Type B pancreatic cell (in vitro differentiated cells): ENCODE measurements around the gene TREML4. TPM values are rescaled to one million over a fixed set of nuclear protein-coding genes. Genes with fewer than 3 reads are reported as not detected.
"Not testable (repeated sequence)": the region's sequence is repeated elsewhere in the genome, so short reads cannot be mapped to it uniquely, and the experiment has no call there.

Experiments
- DNase-seq: peaks from one replicate; pipeline ENCODE4 v3.0.0; 2021; ENCODE audit warnings: mixed read lengths; ENCODE audit not compliant: unreplicated experiment; ENCODE audit errors: extremely low spot score
- H3K27ac Mint-ChIP-seq: 2 replicates; pipeline ENCODE4 v1.8.0; 2021; ENCODE audit warnings: mild to moderate bottlenecking, mixed read lengths
- H3K27me3 Mint-ChIP-seq: 2 replicates; pipeline ENCODE4 v1.8.0; 2021; ENCODE audit warnings: mixed read lengths
- H3K36me3 Mint-ChIP-seq: 2 replicates; pipeline ENCODE4 v1.8.0; 2021; ENCODE audit warnings: mixed read lengths
- H3K4me1 Mint-ChIP-seq: one replicate; pipeline ENCODE4 v1.8.0; 2021; ENCODE audit warnings: mixed read lengths; ENCODE audit not compliant: unreplicated experiment
- H3K4me3 Mint-ChIP-seq: 2 replicates; pipeline ENCODE4 v1.8.0; 2021; ENCODE audit warnings: mild to moderate bottlenecking, mixed read lengths
- H3K9me3 Mint-ChIP-seq: 2 replicates; pipeline ENCODE4 v1.8.0; 2021; ENCODE audit warnings: mixed read lengths
- total RNA-seq: library from RNA; stranded (reverse); gene quantifications from 2 replicates; pipeline ENCODE4 v1.2.1, GENCODE V29; 2021; ENCODE audit warnings: low replicate concordance
- TF ChIP-seq, protein P1 (sequence below): fragments of 200-600 bp; sonication (generic); conservative IDR thresholded peaks from 2 replicates; pipeline ENCODE4 v1.5.0; 2021; ENCODE audit warnings: antibody characterized with exemption, mild to moderate bottlenecking

The TREML4 gene
- total RNA-seq, 1 donor from 2014 or later, result not detected

GRCh38 chr6:41186031-41186562, 42.1 kb upstream of the TREML4 start:
- H3K27me3 Mint-ChIP-seq, result peaks cover 16% of the 10 kb centered on the region
- DNase-seq, result no peak
- TF ChIP-seq, protein P1, sequence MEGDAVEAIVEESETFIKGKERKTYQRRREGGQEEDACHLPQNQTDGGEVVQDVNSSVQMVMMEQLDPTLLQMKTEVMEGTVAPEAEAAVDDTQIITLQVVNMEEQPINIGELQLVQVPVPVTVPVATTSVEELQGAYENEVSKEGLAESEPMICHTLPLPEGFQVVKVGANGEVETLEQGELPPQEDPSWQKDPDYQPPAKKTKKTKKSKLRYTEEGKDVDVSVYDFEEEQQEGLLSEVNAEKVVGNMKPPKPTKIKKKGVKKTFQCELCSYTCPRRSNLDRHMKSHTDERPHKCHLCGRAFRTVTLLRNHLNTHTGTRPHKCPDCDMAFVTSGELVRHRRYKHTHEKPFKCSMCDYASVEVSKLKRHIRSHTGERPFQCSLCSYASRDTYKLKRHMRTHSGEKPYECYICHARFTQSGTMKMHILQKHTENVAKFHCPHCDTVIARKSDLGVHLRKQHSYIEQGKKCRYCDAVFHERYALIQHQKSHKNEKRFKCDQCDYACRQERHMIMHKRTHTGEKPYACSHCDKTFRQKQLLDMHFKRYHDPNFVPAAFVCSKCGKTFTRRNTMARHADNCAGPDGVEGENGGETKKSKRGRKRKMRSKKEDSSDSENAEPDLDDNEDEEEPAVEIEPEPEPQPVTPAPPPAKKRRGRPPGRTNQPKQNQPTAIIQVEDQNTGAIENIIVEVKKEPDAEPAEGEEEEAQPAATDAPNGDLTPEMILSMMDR, result no peak

DNA sequence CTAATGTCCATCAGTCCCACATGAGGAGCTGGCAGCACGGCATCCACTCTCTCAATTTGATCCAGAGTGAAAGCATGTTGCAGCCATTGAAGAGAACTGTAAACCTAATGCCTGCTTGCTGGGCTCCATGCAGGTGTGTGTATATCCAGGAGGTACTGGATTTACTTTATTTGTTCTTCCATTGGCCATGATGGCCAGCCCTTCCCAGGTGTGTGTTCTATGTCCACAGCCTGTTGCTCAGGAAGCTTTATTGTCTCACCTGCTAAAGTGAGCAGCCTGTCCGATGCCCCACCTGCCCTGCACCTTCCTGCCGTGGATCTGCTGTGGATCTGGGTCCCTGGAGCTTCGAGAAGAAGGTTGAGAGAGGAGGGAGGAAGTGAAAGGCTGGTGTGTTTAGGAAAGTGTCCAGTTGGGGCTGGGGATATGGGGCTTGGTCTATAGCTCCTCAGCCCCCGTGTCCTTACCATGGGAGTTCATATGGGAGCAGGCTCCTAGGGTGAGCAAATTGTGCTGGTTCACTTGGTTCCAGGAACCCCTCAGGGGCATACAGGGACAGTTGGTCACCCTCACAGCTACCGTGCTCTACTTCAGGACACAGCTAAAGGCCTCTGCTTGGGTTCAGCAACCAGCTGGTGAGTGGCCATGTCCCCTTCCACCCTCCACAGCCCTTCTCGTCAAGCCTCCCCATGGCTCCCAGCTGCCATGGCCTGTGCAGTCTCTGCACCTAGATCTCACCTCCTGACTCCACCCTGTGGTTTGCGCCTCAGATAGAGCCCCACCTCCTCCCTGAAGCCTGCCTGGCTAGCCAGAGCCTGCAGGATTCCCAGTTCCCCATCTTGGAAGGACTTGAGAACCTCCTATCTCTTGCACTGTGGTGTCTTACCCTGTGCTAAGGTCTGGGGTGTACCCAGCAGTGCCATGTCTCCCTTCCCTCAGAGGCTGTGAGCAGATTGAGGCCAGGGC, 39.9 kb upstream of the TREML4 start:
- DNase-seq, result no peak
- Mint-ChIP-seq H3K27me3 (peaks cover 18% of the 10 kb centered on the region), H3K36me3 (no peaks in the 10 kb centered on the region), H3K4me1 (no peaks in the 10 kb centered on the region), H3K27ac (no peak overlapping the region), H3K4me3 (no peak overlapping the region), H3K9me3 (peaks cover 4% of the 10 kb centered on the region)
- TF ChIP-seq, protein P1, result no peak

More at GRCh38 chr6:41186031-41186562, 42.1 kb upstream of the TREML4 start:
- Mint-ChIP-seq H3K4me1 (no peaks in the 10 kb centered on the region), H3K36me3 (no peaks in the 10 kb centered on the region), H3K9me3 (peaks cover 4% of the 10 kb centered on the region), H3K27ac (no peak overlapping the region), H3K4me3 (no peak overlapping the region)

GRCh38 chr6:41189046-41189445, 39.1 kb upstream of the TREML4 start:
- not testable (repeated sequence) for H3K4me3 Mint-ChIP-seq, H3K4me1 Mint-ChIP-seq, H3K36me3 Mint-ChIP-seq, H3K9me3 Mint-ChIP-seq, H3K27ac Mint-ChIP-seq, DNase-seq
- H3K27me3 Mint-ChIP-seq, result peaks cover 22% of the 10 kb centered on the region

GRCh38 chr6:41189967-41190366, 38.2 kb upstream of the TREML4 start:
- no peaks in the 10 kb centered on the region for H3K36me3 Mint-ChIP-seq
- no peak for DNase-seq

DNA sequence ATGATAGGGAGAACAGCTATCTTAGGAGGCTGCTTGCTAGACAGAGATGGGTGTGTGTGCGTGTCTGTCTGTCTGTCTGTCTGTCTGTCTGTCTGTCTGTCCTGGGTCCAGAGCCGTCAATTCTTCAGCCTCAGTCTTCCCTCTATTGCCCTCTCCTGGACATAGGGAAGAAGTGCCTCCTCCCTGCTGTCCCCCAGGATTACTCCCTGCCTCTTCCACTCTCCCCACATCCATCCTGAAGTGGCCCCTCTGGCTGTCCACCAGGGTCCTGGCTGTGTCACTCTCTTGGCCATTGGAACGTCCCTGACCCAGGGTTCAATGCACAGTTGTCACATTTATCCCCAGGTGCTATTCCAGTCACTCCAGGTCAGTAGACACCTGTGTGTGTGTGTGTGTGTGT, 37.4 kb upstream of the TREML4 start:
- Mint-ChIP-seq H3K36me3 (no peaks in the 10 kb centered on the region), H3K9me3 (peaks cover 4% of the 10 kb centered on the region), H3K27ac (no peak overlapping the region), H3K4me3 (no peak overlapping the region), H3K4me1 (no peaks in the 10 kb centered on the region), H3K27me3 (peaks cover 34% of the 10 kb centered on the region)
- TF ChIP-seq, protein P1, result no peak
- DNase-seq, result no peak

More at GRCh38 chr6:41189967-41190366, 38.2 kb upstream of the TREML4 start:
- Mint-ChIP-seq H3K4me3 (no peak overlapping the region), H3K4me1 (no peaks in the 10 kb centered on the region), H3K27ac (no peak overlapping the region), H3K9me3 (peaks cover 4% of the 10 kb centered on the region), H3K27me3 (peaks cover 29% of the 10 kb centered on the region)
- TF ChIP-seq, protein P1, result no peak

DNA sequence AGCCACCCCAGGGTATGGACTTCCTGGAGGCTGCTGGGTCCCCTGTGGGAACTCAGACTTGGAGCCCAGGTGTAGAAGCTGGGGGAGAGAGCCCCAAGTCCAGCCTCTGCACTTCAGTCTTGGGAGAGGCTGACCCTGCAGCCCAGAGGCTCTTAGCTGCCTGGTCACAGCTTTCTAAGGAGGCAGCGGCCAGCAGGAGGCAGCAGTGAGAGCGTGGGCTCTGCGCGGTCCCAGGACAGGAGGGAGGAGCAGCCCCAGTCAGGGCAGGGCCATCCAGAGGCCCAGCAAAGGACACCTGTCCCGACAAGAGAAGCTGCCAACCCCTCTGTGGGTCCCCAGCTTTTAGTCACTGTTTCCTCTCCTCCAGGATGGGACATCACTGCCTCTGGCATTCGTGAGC, 36.6 kb upstream of the TREML4 start:
- no peak overlapping the region for H3K4me3 Mint-ChIP-seq
- peaks cover 42% of the 10 kb centered on the region for H3K27me3 Mint-ChIP-seq
- TF ChIP-seq, protein P1, result peak; percentile 60
- no peaks in the 10 kb centered on the region for H3K4me1 Mint-ChIP-seq
- no peaks in the 10 kb centered on the region for H3K36me3 Mint-ChIP-seq
- H3K9me3 Mint-ChIP-seq, result peaks cover 4% of the 10 kb centered on the region
- no peak for DNase-seq
- no peak overlapping the region for H3K27ac Mint-ChIP-seq
